Measurements from ENCODE around the gene LYSET.
"Not testable (repeated sequence)": the region's sequence is repeated elsewhere in the genome, so short reads cannot be mapped to it uniquely, and the experiment has no call there.

GRCh38 chr14:93233078-93233477, 48.0 kb downstream of the LYSET start:
- not testable (repeated sequence) for TF ChIP-seq CTCF (conservative IDR thresholded peaks at IDR 0.05 in 1 of 2, IDR thresholded peaks at IDR 0.05 in 1 of 2; ENCODE audit: low read depth in 1 of 2, low read length in 2 of 2); EZH2 (IDR thresholded peaks at IDR 0.05; ENCODE audit: low read length, missing control alignments)
